ENCODE data around the gene MCOLN1. TPM values are rescaled to one million over a fixed set of nuclear protein-coding genes. Genes with fewer than 3 reads are reported as not detected.

Gene MCOLN1
- total and polyA plus RNA-seq, 2 of the 4 experiments (the other 2 are of a cell fraction), result 3.4 to 19.6 TPM

DNA sequence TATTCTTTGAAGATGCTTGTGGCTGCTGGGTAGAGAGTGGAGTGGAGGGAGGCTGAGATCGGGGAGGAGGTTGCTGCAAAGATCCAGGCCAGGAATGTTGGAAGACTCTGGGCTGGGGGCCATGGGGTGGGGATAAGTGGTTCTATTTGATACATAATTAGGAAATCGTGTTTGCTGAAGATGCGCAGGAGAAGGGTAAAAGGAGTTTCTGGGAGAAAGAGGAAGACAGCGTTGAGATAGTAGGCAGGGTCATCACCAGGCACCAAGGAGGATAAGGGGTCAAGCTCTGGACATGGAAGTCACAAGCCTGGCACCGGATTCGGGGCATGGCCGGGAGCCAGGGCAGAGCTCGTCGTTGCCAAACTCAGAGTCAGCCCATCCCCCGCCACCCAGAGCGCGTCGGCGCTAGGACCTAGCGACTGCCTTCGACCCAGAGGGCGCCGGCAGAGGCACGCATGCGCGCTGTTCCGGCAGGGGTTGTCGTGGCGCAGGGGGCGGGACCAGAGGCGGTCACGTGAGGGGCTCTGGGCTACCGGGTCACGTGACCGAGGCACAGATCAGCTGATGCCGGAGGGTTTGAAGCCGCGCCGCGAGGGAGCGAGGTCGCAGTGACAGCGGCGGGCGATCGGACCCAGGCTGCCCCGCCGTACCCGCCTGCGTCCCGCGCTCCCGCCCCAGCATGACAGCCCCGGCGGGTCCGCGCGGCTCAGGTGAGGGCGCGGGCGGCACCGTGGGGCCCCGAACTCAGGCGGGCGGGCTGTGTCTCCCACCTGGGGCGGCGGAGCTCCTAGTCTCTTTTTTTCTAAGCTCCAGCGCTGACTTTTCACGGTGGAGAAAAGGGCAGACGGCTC is at the start of gene MCOLN1 (continued):
- TF ChIP-seq RFX5 (IDR thresholded peaks at IDR 0.05; ENCODE audit: low read depth, low read length), result no peak
- no peak for TF ChIP-seq SMC3 (IDR thresholded peaks at IDR 0.05; ENCODE audit: low read depth, low read length)
- TF ChIP-seq NFE2L2 (IDR thresholded peaks at IDR 0.05; ENCODE audit: low read depth, low read length), result no peak
- TF ChIP-seq MAFK (IDR thresholded peaks at IDR 0.05; ENCODE audit: low read depth, low read length), result no peak
- TF ChIP-seq RAD21 (IDR thresholded peaks at IDR 0.05; ENCODE audit: low read length), result no peak; the same call in 1 of the 2 replicates

DNA sequence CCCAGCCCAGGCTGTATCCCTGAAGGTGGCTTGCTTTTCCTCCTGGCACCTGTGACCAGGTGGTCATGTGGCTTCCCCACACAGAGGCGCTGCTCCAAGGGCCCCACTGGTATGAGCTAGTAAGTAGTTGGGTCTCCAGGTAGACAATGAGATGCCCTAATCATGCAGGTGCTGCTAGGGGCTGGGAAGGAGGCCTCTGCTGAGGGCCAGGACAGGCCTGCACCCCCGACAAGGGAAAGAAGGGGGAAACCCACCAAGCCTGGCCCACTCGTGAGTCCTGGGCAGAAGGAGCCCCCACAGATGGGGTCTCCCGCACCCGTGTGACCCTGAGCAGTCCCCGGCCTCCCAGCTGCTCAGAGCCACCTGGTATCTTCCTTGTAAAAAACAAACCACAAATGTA is 46.8 kb upstream of the MCOLN1 start:
- dilution Hi-C loops (cut with HindIII; ENCODE audit: low sequenced_read_pairs, unreplicated experiment), result no loop called here
- WGBS, 2 experiments (ENCODE audit: extremely low coverage in 2 of 2, insufficient read length in 1 of 2), result 73% methylated on average over 5 of the region's 6 CpGs; no CpG with 5 or more reads in 1 of the 2 experiments
- peaks cover 2% of the 10 kb centered on the region; the same call in 1 of the 2 replicates for H3K4me1 ChIP-seq (ENCODE audit: control insufficient read depth, insufficient read depth, low read length)
- H3K4me3 ChIP-seq (ENCODE audit: insufficient read depth, low read depth, low read length), result no peak overlapping the region
- H4K5ac ChIP-seq (ENCODE audit: low read depth, low read length), result no peak overlapping the region
- H3K56ac ChIP-seq (ENCODE audit: extremely low read depth, insufficient read depth, low read length), result no peak overlapping the region
- H3K23ac ChIP-seq (ENCODE audit: low read depth, low read length), result no peak overlapping the region
- H3K4ac ChIP-seq (ENCODE audit: low read depth, low read length), result no peak overlapping the region
- no peak overlapping the region for H4K8ac ChIP-seq (ENCODE audit: low read depth in 2 of 2, low read length in 2 of 2)
- no peak overlapping the region for H3K18ac ChIP-seq (ENCODE audit: low read depth, low read length)
- no peaks in the 10 kb centered on the region for H3K79me1 ChIP-seq (ENCODE audit: low read depth in 1 of 2, low read length in 2 of 2)
- BruUV-seq (replicated peaks), result no TSS peak
- H2BK20ac ChIP-seq (ENCODE audit: low read depth, low read length), result no peak overlapping the region
- peaks cover 15% of the 10 kb centered on the region for H3K36me3 ChIP-seq (ENCODE audit: control insufficient read depth, insufficient read depth, low read length)
- no peak for DNase-seq
- H2AK5ac ChIP-seq (ENCODE audit: low read depth, low read length), result no peak overlapping the region
- TF ChIP-seq CEBPB (IDR thresholded peaks at IDR 0.05; ENCODE audit: low read depth, low read length) (no peak), SMC3 (IDR thresholded peaks at IDR 0.05; ENCODE audit: low read depth, low read length) (no peak), BHLHE40 (IDR thresholded peaks at IDR 0.05; ENCODE audit: low read depth, low read length) (no peak), RCOR1 (IDR thresholded peaks at IDR 0.05; ENCODE audit: insufficient replicate concordance, low read length) (no peak), POLR2A (IDR thresholded peaks at IDR 0.05; ENCODE audit: low read depth, low read length) (no peak), FOS (IDR thresholded peaks at IDR 0.05; ENCODE audit: low read depth, low read length) (no peak), CHD1 (IDR thresholded peaks at IDR 0.05; ENCODE audit: low read depth, low read length) (no peak)
- H3K27ac ChIP-seq (ENCODE audit: insufficient read depth, low read length), result no peak overlapping the region
- H2BK120ac ChIP-seq (ENCODE audit: low read depth, low read length), result no peak overlapping the region
- CTCF ChIA-PET, result no interaction called here
- in situ Hi-C loops (cut with MboI; ENCODE audit: low sequenced_read_pairs), result no loop called here
- H3K4me2 ChIP-seq (ENCODE audit: low read depth, low read length), result no peak overlapping the region
- no peak overlapping the region for H3K9ac ChIP-seq (ENCODE audit: low read depth, low read length)
- no peaks in the 10 kb centered on the region for H3K9me3 ChIP-seq (ENCODE audit: control insufficient read depth, insufficient read depth, low read length)
- H3K27me3 ChIP-seq (ENCODE audit: control insufficient read depth, insufficient read depth, low read length), result no peaks in the 10 kb centered on the region
- ATAC-seq (ENCODE audit: low read depth), result no peak
- no peak overlapping the region for H2BK5ac ChIP-seq (ENCODE audit: low read depth, low read length, poor library complexity, severe bottlenecking)
- POLR2A ChIA-PET (ENCODE audit: unreplicated experiment), result no interaction called here
- no peak overlapping the region for H2AFZ ChIP-seq (replicated peaks; ENCODE audit: low read length, poor library complexity)
- no peaks in the 10 kb centered on the region for H4K20me1 ChIP-seq (ENCODE audit: insufficient read depth, low read length)
- intact Hi-C loops (cut with micrococcal nuclease), result no loop called here
- H3K9me1 ChIP-seq (ENCODE audit: insufficient read depth, low read length), result no peaks in the 10 kb centered on the region
- H4K91ac ChIP-seq (ENCODE audit: insufficient read depth, low read depth, low read length), result no peak overlapping the region
- H2AK9ac ChIP-seq (replicated peaks; ENCODE audit: low read depth, low read length, poor library complexity), result peak overlapping the region; percentile 84
- no peak overlapping the region for H3K14ac ChIP-seq (replicated peaks; ENCODE audit: low read depth, low read length)
- H2BK15ac ChIP-seq (ENCODE audit: low read depth, low read length), result no peak overlapping the region

Measured in IMR-90 (cell line).